HepG2 (cell line): Measurements from ENCODE around the gene MIDN. TPM values are rescaled to one million over a fixed set of nuclear protein-coding genes. Genes with fewer than 3 reads are reported as not detected.

Experiments
- HNF1A ChIP-seq, 2 experiments: sonication (generic) in 1 of 2; formaldehyde crosslinking in 1 of 2; IDR thresholded peaks; 2 replicates each; pipeline versions ENCODE4 v1.4.0 to v1.6.1; 2016 to 2020; ENCODE audit warnings: borderline replicate concordance in 1 of 2, low read depth in 1 of 2, mild to moderate bottlenecking in 1 of 2, missing genetic modification reagents in 1 of 2
- IKZF4 ChIP-seq: sonication (generic); formaldehyde crosslinking; IDR thresholded peaks from 2 replicates; pipeline ENCODE4 v1.5.1; 2020; ENCODE audit warnings: borderline replicate concordance, mild to moderate bottlenecking, low read depth, missing genetic modification reagents; ENCODE audit errors: not compliant biosample characterization
- LCORL ChIP-seq, 2 experiments: fragments of 450-650 bp in 1 of 2; sonication (generic) in 1 of 2; formaldehyde crosslinking in 1 of 2; IDR thresholded peaks; 2 replicates each; pipeline versions ENCODE4 v1.5.0 to v1.6.1; 2017 to 2020; ENCODE audit warnings: antibody characterized with exemption in 1 of 2, missing genetic modification reagents in 1 of 2
- MBD4 ChIP-seq: IDR thresholded peaks from 2 replicates; pipeline ENCODE4 v1.6.1; 2012; ENCODE audit warnings: low read length, inconsistent platforms, borderline replicate concordance
- MLXIP ChIP-seq: sonication (generic); formaldehyde crosslinking; IDR thresholded peaks from 2 replicates; pipeline ENCODE4 v1.9.0; 2021; ENCODE audit warnings: missing genetic modification reagents, borderline replicate concordance
- NCOA5 ChIP-seq: sonication (generic); formaldehyde crosslinking; IDR thresholded peaks from 2 replicates; pipeline ENCODE4 v1.4.0; 2020; ENCODE audit warnings: missing genetic modification reagents
- SOX13 ChIP-seq, 3 experiments: fragments of 450-650 bp in 1 of 3; sonication (generic) in 1 of 3; formaldehyde crosslinking in 1 of 3; IDR thresholded peaks in 2 of 3; conservative IDR thresholded peaks in 1 of 3; 2 replicates each; pipeline versions ENCODE4 v1.5.0 to v1.6.1; 2016 to 2020; ENCODE audit warnings: antibody characterized with exemption in 1 of 3, mild to moderate bottlenecking in 1 of 3, missing compliant biosample characterization in 1 of 3, missing genetic modification reagents in 1 of 3, moderate library complexity in 1 of 3
- TMF1 ChIP-seq: sonication (generic); formaldehyde crosslinking; IDR thresholded peaks from 2 replicates; pipeline ENCODE4 v1.8.1; 2022; ENCODE audit warnings: low read depth, missing genetic modification reagents
- XRCC5 ChIP-seq: fragments of 200-400 bp; formaldehyde crosslinking; optimal IDR thresholded peaks from 2 replicates; pipeline ENCODE3; 2017; ENCODE audit warnings: mild to moderate bottlenecking, low read length
- ZBTB26 ChIP-seq: IDR thresholded peaks from 2 replicates; pipeline ENCODE4 v1.6.1; 2016; ENCODE audit warnings: missing compliant biosample characterization, missing genetic modification reagents, borderline replicate concordance
- ZNF770 ChIP-seq: sonication (generic); formaldehyde crosslinking; IDR thresholded peaks from 2 replicates; pipeline ENCODE4 v1.5.0; 2020; ENCODE audit warnings: mild to moderate bottlenecking, missing genetic modification reagents
- ZXDC ChIP-seq: sonication (generic); formaldehyde crosslinking; IDR thresholded peaks from 2 replicates; pipeline ENCODE4 v1.5.0; 2020; ENCODE audit warnings: mild to moderate bottlenecking, missing genetic modification reagents
- polyA plus RNA-seq, 8 experiments: library from polyadenylated mRNA; depleted of rRNA in 3 of 8; stranded (reverse) in 7 of 8; unstranded in 1 of 8; fragments of >200 nt; fragmentation: Illumina TruSeq in 4 of 8; extraction: Trizol in 4 of 8; gene quantifications; 2 replicates each; pipeline versions ENCODE4 v1.2.1 to v1.2.3, GENCODE V29; 2011 to 2016; ENCODE audit warnings: low read depth in 4 of 8, missing spikeins in 1 of 8, mixed read lengths in 1 of 8; ENCODE audit not compliant: insufficient read depth in 1 of 8
- total RNA-seq, 5 experiments: library from RNA; depleted of rRNA; stranded (reverse); fragments of >200 nt; fragmentation: Illumina TruSeq; extraction: Trizol; gene quantifications; 2 replicates each; pipeline ENCODE4 v1.2.3, GENCODE V29; 2016; ENCODE audit warnings: low read depth in 1 of 5

Gene MIDN
- total and polyA plus RNA-seq, 2 of the 13 experiments (the other 11 are each of a cell fraction or from before 2014, with no cell fraction given): 8.4 to 18.0 TPM

- TF ChIP-seq ZBTB26 (CRISPR knock-in tag) (no peak), XRCC5 (no peak), IKZF4 (CRISPR knock-in tag) (peak; percentile 34), HNF1A (IDR thresholded peaks at IDR 0.05; ENCODE audit: low read depth) (no peak), HNF1A (CRISPR knock-in tag; IDR thresholded peaks at IDR 0.05; ENCODE audit: borderline replicate concordance) (no peak), ZNF770 (CRISPR knock-in tag) (no peak), TMF1 (CRISPR knock-in tag) (no peak), MLXIP (CRISPR knock-in tag) (no peak), SOX13 (IDR thresholded peaks at IDR 0.05) (no peak), SOX13 (CRISPR knock-in tag; conservative IDR thresholded peaks at IDR 0.05 in 1 of 2, IDR thresholded peaks at IDR 0.05 in 1 of 2) (no peak), LCORL (IDR thresholded peaks at IDR 0.05) (no peak), LCORL (CRISPR knock-in tag; IDR thresholded peaks at IDR 0.05) (peak; percentile 51; the same call in 1 of the 2 replicates), MBD4 (no peak), ZXDC (0 out of 2 replicates have a peak, but pooled peaks have one; percentile 44), NCOA5 (CRISPR knock-in tag) (no peak)
These were observed 13.6 kb downstream of the MIDN start (continued) for GRCh38 chr19:1261798-1262622.
